ENCODE results near the gene DIAPH1. TPM values are rescaled to one million over a fixed set of nuclear protein-coding genes. Genes with fewer than 3 reads are reported as not detected.

The DIAPH1 gene
- total RNA-seq, 4 donors from 2014 or later: 63.0 to 157 (median 124) TPM

GRCh38 chr5:141519605-141520565 lies 98.9 kb downstream of the DIAPH1 start:
- DNase-seq: no peak
- no peak for TF ChIP-seq CTCF (IDR thresholded peaks at IDR 0.05)
- no peak for TF ChIP-seq POLR2A (IDR thresholded peaks at IDR 0.05)
- intact Hi-C loops (cut with DNase I): loop anchor here (5.0 to 10.0 kb wide), 2 partner anchors 37 to 105 kb away; partner anchors contain the start of genes PCDHGA10 and PCDHGB7
- Histone ChIP-seq H3K27me3 (no peaks in the 10 kb centered on the region), H3K27ac (peak overlapping the region; percentile 83 to 95 (median 90)), H3K4me3 (no peak overlapping the region), H3K36me3 (peaks cover 0 to 65% (median 11%) of the 10 kb centered on the region in 3 donors), H3K9me3 (no peaks in the 10 kb centered on the region), H3K4me1 (peaks cover 20 to 99% (median 80%) of the 10 kb centered on the region in 3 donors)
- 64 to 69% methylated on average over 3 of the region's 3 CpGs for WGBS, 2 donors

- Histone ChIP-seq H3K4me1 (peaks cover 32 to 99% (median 85%) of the 10 kb centered on the region in 3 donors), H3K36me3 (peaks cover 0 to 58% (median 8%) of the 10 kb centered on the region in 3 donors), H3K27me3 (no peaks in the 10 kb centered on the region), H3K9me3 (no peaks in the 10 kb centered on the region), H3K4me3 (no peak overlapping the region), H3K27ac (peak overlapping the region; percentile 30 to 95 (median 88))
- intact Hi-C loops (cut with DNase I): no loop called here
- TF ChIP-seq POLR2A (IDR thresholded peaks at IDR 0.05) (no peak), CTCF (IDR thresholded peaks at IDR 0.05) (no peak)
- 63 to 100% methylated on average over 1 of the region's 1 CpG for WGBS, 2 donors
- DNase-seq: no peak
Observed at GRCh38 chr5:141518618-141519015, 100.2 kb downstream of the DIAPH1 start.

GRCh38 chr5:141517880-141518617 lies 100.8 kb downstream of the DIAPH1 start:
- WGBS, 2 donors: 80 to 82% methylated on average over 11 of the region's 11 CpGs
- Histone ChIP-seq H3K9me3 (no peaks in the 10 kb centered on the region), H3K4me1 (peaks cover 35 to 100% (median 91%) of the 10 kb centered on the region in 3 donors), H3K4me3 (no peak overlapping the region), H3K27ac (peak overlapping the region; percentile 54 to 95 (median 88)), H3K36me3 (peaks cover 0 to 52% (median 8%) of the 10 kb centered on the region in 3 donors), H3K27me3 (no peaks in the 10 kb centered on the region)
- intact Hi-C loops (cut with DNase I): no loop called here
- no peak for DNase-seq
- no peak for TF ChIP-seq CTCF (IDR thresholded peaks at IDR 0.05)

- TF ChIP-seq POLR2A (IDR thresholded peaks at IDR 0.05): no peak
- TF ChIP-seq CTCF (IDR thresholded peaks at IDR 0.05): no peak
- Histone ChIP-seq H3K36me3 (peaks cover 0 to 45% (median 8%) of the 10 kb centered on the region in 3 donors), H3K27me3 (no peaks in the 10 kb centered on the region), H3K4me1 (peaks cover 41 to 100% (median 85%) of the 10 kb centered on the region in 3 donors), H3K9me3 (no peaks in the 10 kb centered on the region), H3K27ac (peak overlapping the region in 3 of 4 donors; percentile 54 to 95 (median 93)), H3K4me3 (no peak overlapping the region)
- intact Hi-C loops (cut with DNase I): no loop called here
- 87 to 92% methylated on average over 6 to 7 of the region's 8 CpGs for WGBS, 2 donors
- no peak for DNase-seq
Observed at GRCh38 chr5:141517312-141517711, 101.5 kb downstream of the DIAPH1 start.
